DOHH2 (cell line): Measurements from ENCODE around the gene TRPC4AP.

Source experiments
- H3F3A ChIP-seq: fragments of 200-600 bp; sonication (generic), shearing (Covaris generic); 2 replicates; pipeline ENCODE4 v1.6.0; 2016; ENCODE audit warnings: antibody characterized with exemption, mild to moderate bottlenecking; ENCODE audit not compliant: control insufficient read depth, insufficient read depth
- H3K27ac ChIP-seq: fragments of 200-600 bp; sonication (generic); 2 replicates; pipeline ENCODE4 v1.5.1; 2014; ENCODE audit warnings: low read depth, mild to moderate bottlenecking, low read length, moderate library complexity
- H3K27me3 ChIP-seq: fragments of 200-600 bp; sonication (generic); 2 replicates; pipeline ENCODE4 v1.6.1; 2014; ENCODE audit warnings: mild to moderate bottlenecking, low read length, mixed read lengths; ENCODE audit not compliant: control insufficient read depth
- H3K36me3 ChIP-seq: fragments of 200-600 bp; sonication (generic); 2 replicates; pipeline ENCODE4 v1.6.1; 2014; ENCODE audit warnings: mild to moderate bottlenecking, low read length, moderate library complexity, mixed read lengths; ENCODE audit not compliant: control insufficient read depth
- H3K4me1 ChIP-seq: fragments of 200-600 bp; sonication (generic); 2 replicates; pipeline ENCODE4 v1.6.1; 2014; ENCODE audit warnings: mild to moderate bottlenecking, low read length, mixed read lengths; ENCODE audit not compliant: control insufficient read depth
- H3K4me2 ChIP-seq: fragments of 200-600 bp; sonication (generic); 2 replicates; pipeline ENCODE4 v1.6.0; 2014; ENCODE audit warnings: mild to moderate bottlenecking, low read length, moderate library complexity
- H3K4me3 ChIP-seq: fragments of 200-600 bp; sonication (generic); 2 replicates; pipeline ENCODE4 v1.5.1; 2014; ENCODE audit warnings: mild to moderate bottlenecking, low read length, mixed read lengths
- H3K79me2 ChIP-seq: fragments of 200-600 bp; sonication (generic); 2 replicates; pipeline ENCODE4 v1.6.1; 2014; ENCODE audit warnings: mild to moderate bottlenecking, low read length, mixed read lengths; ENCODE audit not compliant: control insufficient read depth
- H3K9me2 ChIP-seq: fragments of 200-600 bp; sonication (generic); replicated peaks from 2 replicates; pipeline ENCODE4 v1.6.1; 2014; ENCODE audit warnings: mild to moderate bottlenecking, low read length, mixed read lengths; ENCODE audit not compliant: control insufficient read depth
- H3K9me3 ChIP-seq: fragments of 200-600 bp; sonication (generic); 2 replicates; pipeline ENCODE4 v1.6.1; 2014; ENCODE audit warnings: antibody characterized with exemption, low read length, mixed read lengths; ENCODE audit not compliant: control insufficient read depth, insufficient read depth
- H4K20me1 ChIP-seq: fragments of 200-600 bp; sonication (generic); 2 replicates; pipeline ENCODE4 v1.6.0; 2014; ENCODE audit warnings: low read depth, mild to moderate bottlenecking, antibody characterized with exemption, low read length, moderate library complexity; ENCODE audit not compliant: control insufficient read depth, insufficient read depth
- CTCF ChIP-seq: fragments of 200-600 bp; sonication (generic); IDR thresholded peaks from one replicate; pipeline ENCODE4 v1.5.1; 2014; ENCODE audit warnings: antibody characterized with exemption, mild to moderate bottlenecking, low read depth, low read length; ENCODE audit not compliant: poor library complexity, severe bottlenecking
- EZH2phosphoT487 ChIP-seq: fragments of 200-600 bp; sonication (generic); IDR thresholded peaks from 2 replicates; pipeline ENCODE4 v1.6.1; 2017; ENCODE audit warnings: borderline replicate concordance, mild to moderate bottlenecking, antibody characterized with exemption, low read length, moderate library complexity, mixed read lengths

Gene TRPC4AP

GRCh38 chr20:35014537-35014936 lies 78.1 kb downstream of the TRPC4AP start:
- Histone ChIP-seq H3K4me2 (no peak overlapping the region), H3K4me3 (no peak overlapping the region)

GRCh38 chr20:35013421-35014411 lies 78.9 kb downstream of the TRPC4AP start:
- Histone ChIP-seq H3K4me3 (no peak overlapping the region), H3K9me3 (no peaks in the 10 kb centered on the region), H4K20me1 (no peaks in the 10 kb centered on the region; the same call in 1 of the 2 replicates), H3K79me2 (no peaks in the 10 kb centered on the region), H3K36me3 (peaks cover 58% of the 10 kb centered on the region), H3K27ac (no peak overlapping the region), H3K9me2 (no peaks in the 10 kb centered on the region), H3K4me2 (no peak overlapping the region), H3K4me1 (no peaks in the 10 kb centered on the region), H3K27me3 (no peaks in the 10 kb centered on the region), H3F3A (no peaks in the 10 kb centered on the region)
- TF ChIP-seq CTCF (no peak), EZH2phosphoT487 (no peak)

More at GRCh38 chr20:35014537-35014936, 78.1 kb downstream of the TRPC4AP start:
- TF ChIP-seq CTCF (no peak), EZH2phosphoT487 (no peak)
- Histone ChIP-seq H3K36me3 (peaks cover 53% of the 10 kb centered on the region), H3K27ac (no peak overlapping the region), H3K4me1 (no peaks in the 10 kb centered on the region), H3K9me2 (no peaks in the 10 kb centered on the region), H3K9me3 (no peaks in the 10 kb centered on the region), H3K27me3 (no peaks in the 10 kb centered on the region), H3K79me2 (no peaks in the 10 kb centered on the region), H4K20me1 (no peaks in the 10 kb centered on the region; the same call in 1 of the 2 replicates), H3F3A (no peaks in the 10 kb centered on the region)

GRCh38 chr20:35012227-35013069 lies 80.2 kb downstream of the TRPC4AP start:
- no peak for TF ChIP-seq CTCF
- TF ChIP-seq EZH2phosphoT487: no peak
- no peaks in the 10 kb centered on the region for H3K4me1 ChIP-seq
- no peak overlapping the region for H3K4me2 ChIP-seq
- H3K27me3 ChIP-seq: no peaks in the 10 kb centered on the region
- no peak overlapping the region for H3K27ac ChIP-seq
- no peaks in the 10 kb centered on the region for H3F3A ChIP-seq
- H3K79me2 ChIP-seq: no peaks in the 10 kb centered on the region
- no peaks in the 10 kb centered on the region for H3K9me2 ChIP-seq
- H3K36me3 ChIP-seq: peaks cover 71% of the 10 kb centered on the region
- no peaks in the 10 kb centered on the region; the same call in 1 of the 2 replicates for H4K20me1 ChIP-seq
- no peaks in the 10 kb centered on the region for H3K9me3 ChIP-seq
- H3K4me3 ChIP-seq: no peak overlapping the region
